Measurements from ENCODE around the gene ARHGAP23. TPM values are rescaled to one million over a fixed set of nuclear protein-coding genes. Genes with fewer than 3 reads are reported as not detected.

ARHGAP23 gene
- polyA plus RNA-seq, 1 donor (not counting 4 experiments of a cell fraction or from before 2014, with no cell fraction given): 6.1 TPM

- peaks cover 5% of the 10 kb centered on the region for H3K4me1 ChIP-seq (ENCODE audit: control insufficient read depth, extremely low read depth, insufficient read depth, low read length)
- FAIRE-seq: no peak
- H3K9ac ChIP-seq (ENCODE audit: control insufficient read depth, extremely low read depth, insufficient read depth, low read length): no peak overlapping the region
- no peaks in the 10 kb centered on the region for H4K20me1 ChIP-seq (ENCODE audit: control insufficient read depth, extremely low read depth, insufficient read depth, low read length)
- H3K27ac ChIP-seq (ENCODE audit: control insufficient read depth, insufficient read depth, low read length): no peak overlapping the region
- peaks cover 35% of the 10 kb centered on the region for H3K27me3 ChIP-seq (ENCODE audit: control insufficient read depth, extremely low read depth, insufficient read depth, low read length)
- H3K9me1 ChIP-seq (ENCODE audit: control insufficient read depth, extremely low read depth, insufficient read depth, low read length): no peaks in the 10 kb centered on the region
- DNase-seq (ENCODE audit: low read depth, low spot score): no peak
- dilution Hi-C loops (cut with MboI; ENCODE audit: extremely low pct_ligation_motif_present, low sequenced_read_pairs): no loop called here
- H3K4me3 ChIP-seq (ENCODE audit: control insufficient read depth in 2 of 3, extremely low read depth in 1 of 3, insufficient read depth in 2 of 3, low read depth in 1 of 3, low read length in 3 of 3): no peak overlapping the region
- H2AFZ ChIP-seq (ENCODE audit: control insufficient read depth, low read length): no peak overlapping the region
- TF ChIP-seq EZH2 (IDR thresholded peaks at IDR 0.05; ENCODE audit: low read length): no peak
- no peak for TF ChIP-seq CTCF (optimal IDR thresholded peaks at IDR 0.05 in 1 of 3, IDR thresholded peaks at IDR 0.05 in 1 of 3, conservative IDR thresholded peaks at IDR 0.05 in 1 of 3; ENCODE audit: extremely low read depth in 1 of 3, insufficient read depth in 2 of 3, low read length in 3 of 3)
- no peaks in the 10 kb centered on the region for H3K79me2 ChIP-seq (ENCODE audit: control insufficient read depth, insufficient read depth, low read length)
- H3K36me3 ChIP-seq (ENCODE audit: control insufficient read depth in 2 of 2, extremely low read depth in 1 of 2, insufficient read depth in 2 of 2, low read length in 2 of 2): no peaks in the 10 kb centered on the region
- no peaks in the 10 kb centered on the region for H3K9me3 ChIP-seq (ENCODE audit: control insufficient read depth, low read depth, low read length)
- no peak overlapping the region for H3K4me2 ChIP-seq (ENCODE audit: control insufficient read depth, extremely low read depth, insufficient read depth, low read depth, low read length)
Measured at GRCh38 chr17:38424297-38424972, 3.8 kb upstream of the ARHGAP23 start.

GRCh38 chr17:38425031-38425430, 3.2 kb upstream of the ARHGAP23 start:
- FAIRE-seq (no peak), DNase-seq (ENCODE audit: low read depth, low spot score) (no peak)
- Histone ChIP-seq H3K4me1 (ENCODE audit: control insufficient read depth, extremely low read depth, insufficient read depth, low read length) (peaks cover 5% of the 10 kb centered on the region), H3K9me1 (ENCODE audit: control insufficient read depth, extremely low read depth, insufficient read depth, low read length) (no peaks in the 10 kb centered on the region), H3K9me3 (ENCODE audit: control insufficient read depth, low read depth, low read length) (no peaks in the 10 kb centered on the region), H3K4me3 (ENCODE audit: control insufficient read depth in 2 of 3, extremely low read depth in 1 of 3, insufficient read depth in 2 of 3, low read depth in 1 of 3, low read length in 3 of 3) (no peak overlapping the region), H3K36me3 (ENCODE audit: control insufficient read depth in 2 of 2, extremely low read depth in 1 of 2, insufficient read depth in 2 of 2, low read length in 2 of 2) (no peaks in the 10 kb centered on the region), H3K9ac (ENCODE audit: control insufficient read depth, extremely low read depth, insufficient read depth, low read length) (no peak overlapping the region), H3K27ac (ENCODE audit: control insufficient read depth, insufficient read depth, low read length) (no peak overlapping the region), H4K20me1 (ENCODE audit: control insufficient read depth, extremely low read depth, insufficient read depth, low read length) (no peaks in the 10 kb centered on the region), H2AFZ (ENCODE audit: control insufficient read depth, low read length) (no peak overlapping the region), H3K4me2 (ENCODE audit: control insufficient read depth, extremely low read depth, insufficient read depth, low read depth, low read length) (no peak overlapping the region), H3K27me3 (ENCODE audit: control insufficient read depth, extremely low read depth, insufficient read depth, low read length) (peaks cover 29% of the 10 kb centered on the region), H3K79me2 (ENCODE audit: control insufficient read depth, insufficient read depth, low read length) (no peaks in the 10 kb centered on the region)
- TF ChIP-seq CTCF (optimal IDR thresholded peaks at IDR 0.05 in 1 of 3, IDR thresholded peaks at IDR 0.05 in 1 of 3, conservative IDR thresholded peaks at IDR 0.05 in 1 of 3; ENCODE audit: extremely low read depth in 1 of 3, insufficient read depth in 2 of 3, low read length in 3 of 3): no peak
- no peak for TF ChIP-seq EZH2 (IDR thresholded peaks at IDR 0.05; ENCODE audit: low read length)
- dilution Hi-C loops (cut with MboI; ENCODE audit: extremely low pct_ligation_motif_present, low sequenced_read_pairs): no loop called here

All from keratinocyte (primary cell).